Endothelial cell of umbilical vein (primary cell): ENCODE results near the gene RAB39B.
"Not testable (repeated sequence)": the region's sequence is repeated elsewhere in the genome, so short reads cannot be mapped to it uniquely, and the experiment has no call there.

Source experiments
- CTCF ChIP-seq, 2 donors: IDR thresholded peaks; 1 replicate in 1 of 2; 2 replicates in 1 of 2; pipeline ENCODE4 v1.5.1; 2011; ENCODE audit warnings: low read length in 2 of 2, mild to moderate bottlenecking in 2 of 2, moderate library complexity in 2 of 2, control low read depth in 1 of 2, inconsistent platforms in 1 of 2, low read depth in 1 of 2; ENCODE audit not compliant: insufficient read depth in 1 of 2; ENCODE audit errors: extremely low read depth in 1 of 2
- EZH2 ChIP-seq: IDR thresholded peaks from 2 replicates; pipeline ENCODE4 v1.6.1; 2012; ENCODE audit warnings: borderline replicate concordance, low read depth, mild to moderate bottlenecking, moderate library complexity, low read length, inconsistent platforms; ENCODE audit not compliant: severe bottlenecking
- FOS ChIP-seq: IDR thresholded peaks from 2 replicates; pipeline ENCODE4 v1.6.1; 2011; ENCODE audit warnings: mild to moderate bottlenecking, low read length, moderate library complexity, borderline replicate concordance; ENCODE audit not compliant: insufficient read depth
- GATA2 ChIP-seq: IDR thresholded peaks from 2 replicates; pipeline ENCODE4 v1.7.0; 2011; ENCODE audit warnings: low read depth, mild to moderate bottlenecking, moderate library complexity, mixed read lengths, low read length; ENCODE audit not compliant: insufficient read length, insufficient read depth
- JUN ChIP-seq: IDR thresholded peaks from 2 replicates; pipeline ENCODE4 v1.6.1; 2011; ENCODE audit warnings: borderline replicate concordance, low read depth; ENCODE audit not compliant: insufficient read length, insufficient read depth
- MAX ChIP-seq: IDR thresholded peaks from 2 replicates; pipeline ENCODE4 v1.6.1; 2011; ENCODE audit not compliant: insufficient read depth, insufficient read length
- MYC ChIP-seq: IDR thresholded peaks from one replicate; pipeline ENCODE4 v1.6.1; 2011; ENCODE audit warnings: mild to moderate bottlenecking, low read depth, low read length
- POLR2A ChIP-seq: IDR thresholded peaks from 2 replicates; pipeline ENCODE4 v1.6.1; 2012; ENCODE audit warnings: low read depth, mild to moderate bottlenecking, control low read depth, low read length
- POLR2AphosphoS5 ChIP-seq: IDR thresholded peaks from 2 replicates; pipeline ENCODE4 v1.6.1; 2012; ENCODE audit warnings: low read depth, mild to moderate bottlenecking, control low read depth, low read length, moderate library complexity; ENCODE audit not compliant: insufficient read depth

GRCh38 chrX:155223746-155224145 is 40.5 kb downstream of the RAB39B start:
- TF ChIP-seq CTCF (IDR thresholded peaks at IDR 0.05; ENCODE audit: extremely low read depth in 1 of 2, insufficient read depth in 1 of 2, low read depth in 1 of 2, low read length in 2 of 2); POLR2A; GATA2; MYC; POLR2AphosphoS5; EZH2; JUN; MAX; FOS: not testable (repeated sequence)
